Measurements from ENCODE around the gene ZFPM1. TPM values are rescaled to one million over a fixed set of nuclear protein-coding genes. Genes with fewer than 3 reads are reported as not detected.

The ZFPM1 gene
- polyA plus RNA-seq, 1 experiment = 0.20 TPM

DNA sequence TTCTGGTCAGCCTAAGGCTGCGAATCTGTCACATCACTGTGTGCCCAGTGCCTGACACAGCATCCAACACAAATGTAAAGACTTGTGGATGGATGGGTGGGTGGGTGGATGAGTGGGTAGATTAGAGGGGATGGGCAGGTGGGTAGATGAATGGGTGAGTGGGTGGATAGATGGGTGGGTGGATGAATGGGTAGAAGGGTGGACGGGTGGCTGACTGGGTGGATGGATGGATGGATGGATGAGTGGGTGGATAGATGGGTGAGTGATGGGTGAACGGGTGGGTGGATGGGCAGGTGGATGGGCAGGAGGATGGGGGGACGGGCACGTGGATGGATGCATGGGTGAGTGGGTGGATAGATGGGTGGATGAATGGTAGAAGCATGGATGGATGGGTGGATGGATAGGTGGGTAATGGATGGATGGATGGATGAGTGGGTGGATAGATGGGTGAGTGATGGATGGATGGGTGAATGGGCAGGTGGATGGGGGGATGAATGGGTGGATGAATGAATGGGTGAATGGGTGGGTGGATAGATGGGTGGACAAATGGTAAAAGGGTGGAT lies 31.1 kb upstream of the ZFPM1 start:
- DNase-seq (ENCODE audit: low read depth, low spot score) = no peak
- Histone ChIP-seq H3K9me3 (ENCODE audit: control insufficient read depth, insufficient read depth, low read length) (peaks cover 3% of the 10 kb centered on the region; the same call in 1 of the 2 replicates), H3K27ac (ENCODE audit: low read depth, low read length) (no peak overlapping the region), H3K27me3 (ENCODE audit: control insufficient read depth, insufficient read depth, low read length) (no peaks in the 10 kb centered on the region), H3K4me3 (ENCODE audit: low read depth, low read length) (no peak overlapping the region)
- ChIA-PET POLR2A (no interaction called here), CTCF (no interaction called here)
- TF ChIP-seq, protein P1, sequence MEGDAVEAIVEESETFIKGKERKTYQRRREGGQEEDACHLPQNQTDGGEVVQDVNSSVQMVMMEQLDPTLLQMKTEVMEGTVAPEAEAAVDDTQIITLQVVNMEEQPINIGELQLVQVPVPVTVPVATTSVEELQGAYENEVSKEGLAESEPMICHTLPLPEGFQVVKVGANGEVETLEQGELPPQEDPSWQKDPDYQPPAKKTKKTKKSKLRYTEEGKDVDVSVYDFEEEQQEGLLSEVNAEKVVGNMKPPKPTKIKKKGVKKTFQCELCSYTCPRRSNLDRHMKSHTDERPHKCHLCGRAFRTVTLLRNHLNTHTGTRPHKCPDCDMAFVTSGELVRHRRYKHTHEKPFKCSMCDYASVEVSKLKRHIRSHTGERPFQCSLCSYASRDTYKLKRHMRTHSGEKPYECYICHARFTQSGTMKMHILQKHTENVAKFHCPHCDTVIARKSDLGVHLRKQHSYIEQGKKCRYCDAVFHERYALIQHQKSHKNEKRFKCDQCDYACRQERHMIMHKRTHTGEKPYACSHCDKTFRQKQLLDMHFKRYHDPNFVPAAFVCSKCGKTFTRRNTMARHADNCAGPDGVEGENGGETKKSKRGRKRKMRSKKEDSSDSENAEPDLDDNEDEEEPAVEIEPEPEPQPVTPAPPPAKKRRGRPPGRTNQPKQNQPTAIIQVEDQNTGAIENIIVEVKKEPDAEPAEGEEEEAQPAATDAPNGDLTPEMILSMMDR (IDR thresholded peaks at IDR 0.05; ENCODE audit: low read depth, low read length) = no peak

DNA sequence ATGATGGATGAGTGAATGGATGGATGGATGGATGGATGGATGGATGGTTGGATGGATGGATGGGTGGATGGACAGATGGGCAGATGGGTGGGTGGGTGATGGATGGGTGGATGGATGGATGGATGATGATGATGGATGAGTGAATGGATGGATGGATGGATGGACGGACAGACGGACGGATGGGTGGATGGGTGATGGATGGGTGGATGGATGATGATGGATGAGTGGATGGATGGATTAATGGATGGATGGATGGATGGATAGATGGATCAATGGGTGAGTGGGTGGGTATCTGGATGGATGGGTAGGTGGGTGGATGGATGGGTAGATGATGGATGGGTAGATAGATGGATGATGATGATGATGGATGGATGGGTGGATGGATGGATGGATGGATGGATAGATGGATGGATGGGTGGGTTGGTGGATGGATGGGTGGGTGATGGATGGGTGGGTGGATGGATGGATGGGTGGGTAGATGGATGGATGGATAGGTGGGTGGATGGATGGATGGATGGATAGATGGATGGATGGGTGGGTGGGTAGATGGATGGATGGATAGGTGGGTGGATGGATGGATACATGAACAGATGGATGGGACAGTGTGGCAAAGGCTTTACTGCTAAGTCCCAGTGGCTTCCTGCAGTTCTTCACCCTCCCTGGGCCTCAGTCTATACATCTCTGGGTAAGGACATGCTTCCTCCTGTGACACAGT lies 30.2 kb upstream of the ZFPM1 start:
- POLR2A ChIA-PET = no interaction called here
- no peaks in the 10 kb centered on the region for H3K27me3 ChIP-seq (ENCODE audit: control insufficient read depth, insufficient read depth, low read length)
- H3K27ac ChIP-seq (ENCODE audit: low read depth, low read length) = no peak overlapping the region
- TF ChIP-seq, protein P1 (IDR thresholded peaks at IDR 0.05; ENCODE audit: low read depth, low read length) = no peak
- DNase-seq (ENCODE audit: low read depth, low spot score) = no peak
- peaks cover 3% of the 10 kb centered on the region; the same call in 1 of the 2 replicates for H3K9me3 ChIP-seq (ENCODE audit: control insufficient read depth, insufficient read depth, low read length)
- no peak overlapping the region for H3K4me3 ChIP-seq (ENCODE audit: low read depth, low read length)
- CTCF ChIA-PET = no interaction called here

DNA sequence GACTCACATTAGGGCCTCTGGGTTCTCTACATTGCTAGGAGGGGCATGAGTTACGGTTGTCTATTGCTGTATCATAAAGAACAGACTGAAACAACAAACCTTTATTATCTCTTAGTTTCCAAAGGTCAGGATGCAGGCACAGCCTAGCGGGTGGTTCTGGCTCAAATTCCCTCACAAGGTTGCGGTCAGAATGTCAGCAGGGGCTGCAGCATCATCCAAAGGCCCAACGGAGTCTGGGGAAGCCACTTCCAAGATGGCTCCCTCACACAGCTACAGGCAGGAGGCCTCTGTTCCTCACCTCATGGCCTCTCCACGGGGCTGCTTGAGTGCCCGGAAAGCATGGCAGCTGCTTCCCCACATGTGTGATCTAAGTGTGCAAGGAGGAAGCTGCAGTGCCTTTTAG lies 29.6 kb upstream of the ZFPM1 start:
- Histone ChIP-seq H3K27me3 (ENCODE audit: control insufficient read depth, insufficient read depth, low read length) (no peaks in the 10 kb centered on the region), H3K27ac (ENCODE audit: low read depth, low read length) (no peak overlapping the region), H3K4me3 (ENCODE audit: low read depth, low read length) (no peak overlapping the region), H3K9me3 (ENCODE audit: control insufficient read depth, insufficient read depth, low read length) (peaks cover 3% of the 10 kb centered on the region; the same call in 1 of the 2 replicates)
- ChIA-PET POLR2A (no interaction called here), CTCF (no interaction called here)
- no peak for DNase-seq (ENCODE audit: low read depth, low spot score)
- TF ChIP-seq, protein P1 (IDR thresholded peaks at IDR 0.05; ENCODE audit: low read depth, low read length) = no peak

DNA sequence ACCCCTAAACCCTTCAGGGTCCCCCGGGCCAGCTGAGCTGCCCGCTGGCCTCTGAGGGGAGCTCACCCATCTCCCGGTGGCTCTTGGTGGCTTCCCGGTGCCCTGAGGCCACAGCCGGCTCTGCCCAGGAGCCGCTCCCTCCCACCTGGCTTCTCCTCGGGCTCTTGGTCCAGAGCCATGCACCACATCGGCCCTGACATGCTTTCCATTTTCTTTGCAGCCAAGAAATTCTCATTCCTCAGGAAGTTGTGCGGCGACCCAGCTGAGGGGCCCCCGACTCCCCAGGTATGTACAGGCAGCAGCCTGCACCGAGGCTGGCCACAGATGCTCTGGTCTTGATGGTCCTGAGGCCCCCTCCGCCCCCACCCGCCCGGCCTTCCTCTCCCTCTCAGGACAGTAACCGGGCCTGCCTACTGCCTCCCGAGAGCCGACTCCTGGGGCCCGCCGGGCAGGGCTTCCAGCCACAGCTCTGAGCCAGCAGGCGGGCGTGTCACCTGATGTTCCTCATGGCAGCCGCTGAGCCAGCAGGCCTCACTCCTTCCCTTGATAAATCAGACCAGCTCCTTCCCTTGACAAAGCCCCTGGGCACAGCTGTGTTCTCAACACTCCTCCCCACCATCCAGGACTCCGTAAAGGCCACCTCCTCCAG lies 28.4 kb upstream of the ZFPM1 start:
- POLR2A ChIA-PET = interaction anchor here (0.7 kb wide), 1 partner anchor 121 kb away, joined by 5 read pairs; no protein-coding TSS in a partner anchor
- peak overlapping the region; percentile 21 for H3K27ac ChIP-seq (ENCODE audit: low read depth, low read length)
- H3K9me3 ChIP-seq (ENCODE audit: control insufficient read depth, insufficient read depth, low read length) = peaks cover 7% of the 10 kb centered on the region; the same call in 1 of the 2 replicates
- H3K27me3 ChIP-seq (ENCODE audit: control insufficient read depth, insufficient read depth, low read length) = no peaks in the 10 kb centered on the region
- no peak for DNase-seq (ENCODE audit: low read depth, low spot score)
- no peak overlapping the region for H3K4me3 ChIP-seq (ENCODE audit: low read depth, low read length)
- TF ChIP-seq, protein P1 (IDR thresholded peaks at IDR 0.05; ENCODE audit: low read depth, low read length) = no peak
- CTCF ChIA-PET = no interaction called here

DNA sequence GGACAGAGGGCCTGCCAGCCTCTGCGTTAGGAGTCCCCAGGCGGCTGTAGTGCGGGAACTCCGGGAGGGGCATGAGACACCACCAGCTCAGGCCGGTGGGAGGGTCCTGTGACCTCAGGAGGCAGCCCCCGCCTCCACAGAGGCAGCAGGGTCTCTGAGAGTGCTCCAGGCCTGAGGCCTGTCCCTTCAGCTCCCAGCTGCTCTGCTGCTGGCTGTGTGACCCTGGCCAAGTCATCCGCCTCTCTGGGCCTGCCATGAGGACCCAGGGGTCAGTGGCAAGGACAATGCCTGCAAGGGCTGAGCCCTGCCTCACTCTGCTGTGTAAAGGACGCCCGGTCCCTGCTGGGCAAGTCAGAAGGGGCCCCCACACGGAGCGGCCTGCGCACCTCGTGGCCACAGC lies 27.1 kb upstream of the ZFPM1 start:
- TF ChIP-seq, protein P1 (IDR thresholded peaks at IDR 0.05; ENCODE audit: low read depth, low read length) = no peak
- no peaks in the 10 kb centered on the region for H3K27me3 ChIP-seq (ENCODE audit: control insufficient read depth, insufficient read depth, low read length)
- H3K27ac ChIP-seq (ENCODE audit: low read depth, low read length) = no peak overlapping the region
- no peak for DNase-seq (ENCODE audit: low read depth, low spot score)
- H3K4me3 ChIP-seq (ENCODE audit: low read depth, low read length) = no peak overlapping the region
- peaks cover 10% of the 10 kb centered on the region; the same call in 1 of the 2 replicates for H3K9me3 ChIP-seq (ENCODE audit: control insufficient read depth, insufficient read depth, low read length)
- POLR2A ChIA-PET = no interaction called here
- CTCF ChIA-PET = no interaction called here

All from AG04450 (cell line).